HG02678 (cell line): ENCODE data around the gene ZNF235.
"Not testable (repeated sequence)": the region's sequence is repeated elsewhere in the genome, so short reads cannot be mapped to it uniquely, and the experiment has no call there.

Source experiments
- ATAC-seq: cut with Tn5 transposase; IDR thresholded peaks from one replicate; pipeline ENCODE4 v1.9.1; 2021; ENCODE audit warnings: mild to moderate bottlenecking, moderate library complexity; ENCODE audit not compliant: unreplicated experiment

Gene ZNF235

DNA sequence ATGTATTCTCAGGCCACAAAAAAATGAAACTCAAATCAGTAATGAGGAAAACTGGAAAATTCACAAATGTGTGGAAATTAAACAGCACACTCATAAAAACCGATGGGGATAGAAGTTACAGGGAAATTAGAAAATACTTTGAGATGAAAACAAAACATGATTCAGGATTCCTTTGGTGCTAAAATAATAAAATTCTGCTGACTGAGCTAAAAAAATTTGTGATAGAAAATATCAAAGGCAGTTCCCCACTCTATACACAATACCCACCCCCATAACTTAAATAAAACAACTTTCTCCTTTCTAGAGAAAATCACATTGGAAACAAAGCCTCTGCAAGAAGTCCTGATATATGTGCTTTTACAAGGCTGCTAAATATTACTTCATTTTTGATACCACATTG, 46.7 kb downstream of the ZNF235 start:
- ATAC-seq, result no peak

DNA sequence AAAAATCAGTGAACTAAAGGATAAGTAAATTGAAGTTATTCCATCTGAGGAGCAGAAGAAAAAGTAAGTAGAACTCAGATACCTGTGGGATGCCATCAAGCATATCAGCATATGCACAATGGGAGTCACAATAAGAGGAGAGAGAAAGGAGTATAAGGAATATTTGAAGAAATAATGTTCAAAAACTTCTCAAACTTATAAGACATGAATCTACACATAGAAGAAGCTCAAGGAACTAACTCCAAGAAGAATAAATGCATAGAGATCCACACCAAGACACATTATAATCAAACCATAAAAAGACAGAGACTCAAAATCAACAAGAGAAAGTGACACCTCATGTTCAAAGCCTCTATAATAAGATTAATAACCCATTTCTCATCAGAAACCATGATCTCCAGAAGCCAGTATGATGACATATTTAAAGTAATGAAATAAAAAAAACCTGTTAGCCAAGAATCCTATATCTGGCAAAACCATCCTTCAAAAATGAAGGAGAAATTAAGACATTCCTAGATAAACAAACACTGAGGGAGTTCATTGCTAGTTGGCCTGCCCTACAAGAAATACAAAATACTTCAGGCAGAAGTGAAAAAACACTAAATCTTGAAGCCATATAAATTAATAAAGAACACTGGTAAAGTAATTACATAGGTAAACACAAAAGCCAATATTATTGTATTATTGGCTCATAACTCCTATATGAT, 49.0 kb downstream of the ZNF235 start:
- no peak for ATAC-seq

DNA sequence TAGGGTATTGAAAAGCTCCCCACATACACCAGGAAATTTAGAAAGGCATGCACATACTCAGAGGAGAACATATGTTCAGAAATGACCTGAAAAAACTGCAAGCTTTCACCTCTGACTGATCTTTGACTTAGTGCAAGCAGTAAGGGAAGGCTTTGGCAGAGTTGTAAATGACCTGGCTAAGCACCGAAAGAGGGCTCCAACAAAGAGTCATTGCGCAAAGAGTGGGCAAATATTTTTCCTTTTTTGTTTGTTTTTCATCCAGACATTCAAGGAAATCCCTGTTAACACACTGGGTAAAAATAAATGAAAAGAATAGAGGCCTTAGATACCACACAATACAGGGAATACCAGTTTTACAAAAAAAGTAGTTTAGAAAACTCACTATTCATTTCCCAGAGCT, 50.3 kb downstream of the ZNF235 start:
- ATAC-seq, result no peak

DNA sequence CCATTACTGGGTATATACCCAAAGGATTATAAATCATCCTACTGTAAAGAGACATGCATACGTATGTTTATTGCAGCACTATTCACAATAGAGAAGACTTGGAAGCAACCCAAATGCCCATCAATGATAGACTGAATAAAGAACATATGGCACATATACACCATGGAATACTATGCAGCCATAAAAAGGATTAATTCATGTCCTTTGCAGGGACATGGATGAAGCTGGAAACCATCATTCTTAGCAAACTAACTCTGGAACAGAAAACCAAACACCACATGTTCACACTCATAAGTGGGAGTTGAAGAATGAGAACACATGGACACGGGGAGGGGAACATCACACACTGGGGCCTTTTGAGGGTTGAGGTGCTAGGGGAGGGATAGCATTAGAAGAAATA, 51.4 kb downstream of the ZNF235 start:
- ATAC-seq, result not testable (repeated sequence)

DNA sequence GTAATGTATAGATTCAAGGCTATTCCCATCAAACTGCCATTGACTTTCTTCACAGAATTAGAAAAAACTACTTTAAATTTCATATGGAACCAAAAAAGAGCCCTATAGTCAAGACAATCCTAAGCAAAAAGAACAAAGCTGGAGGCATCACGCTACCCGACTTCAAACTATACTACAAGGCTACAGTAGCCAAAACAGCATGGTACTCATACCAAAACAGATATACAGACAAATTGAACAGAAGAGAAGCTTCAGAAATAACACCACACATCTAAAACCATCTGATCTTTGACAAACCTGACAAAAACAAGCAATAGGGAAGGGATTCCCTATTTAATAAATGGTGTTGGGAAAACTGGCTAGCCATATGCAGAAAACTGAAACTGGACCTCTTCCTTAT, 52.5 kb downstream of the ZNF235 start:
- not testable (repeated sequence) for ATAC-seq

DNA sequence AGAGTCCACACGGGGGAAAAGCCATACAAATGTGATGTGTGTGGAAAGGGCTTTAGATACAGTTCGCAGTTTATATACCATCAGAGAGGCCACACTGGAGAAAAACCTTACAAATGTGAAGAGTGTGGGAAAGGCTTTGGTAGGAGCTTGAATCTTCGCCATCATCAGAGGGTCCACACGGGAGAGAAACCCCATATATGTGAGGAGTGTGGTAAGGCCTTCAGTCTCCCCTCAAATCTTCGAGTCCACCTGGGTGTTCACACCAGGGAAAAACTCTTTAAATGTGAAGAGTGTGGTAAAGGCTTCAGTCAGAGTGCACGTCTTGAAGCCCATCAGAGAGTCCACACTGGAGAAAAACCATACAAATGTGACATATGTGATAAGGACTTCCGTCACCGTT, 68.4 kb downstream of the ZNF235 start:
- ATAC-seq, result no peak
